Right ventricle myocardium superior (tissue), 1 donor: ENCODE data around the gene KNG1. TPM values are rescaled to one million over a fixed set of nuclear protein-coding genes. Genes with fewer than 3 reads are reported as not detected.
"Not testable (repeated sequence)": the region's sequence is repeated elsewhere in the genome, so short reads cannot be mapped to it uniquely, and the experiment has no call there.

Source experiments
- ATAC-seq: fragments of 200-7000 bp; cut with Tn5 transposase; one replicate; pipeline ENCODE4 v1.9.1; 2020; ENCODE audit warnings: mild to moderate bottlenecking; ENCODE audit not compliant: poor library complexity
- DNase-seq: peaks from one replicate; pipeline ENCODE4 v3.0.0-alpha.2; 2020
- intact Hi-C: fragments of 100-400 bp; cut with DNase I; formaldehyde crosslinking; loops from one replicate; pipeline ENCODE4 v1.11.2; 2022
- long read RNA-seq: library from polyadenylated mRNA; unstranded; transcript quantifications from one replicate; pipeline ENCODE4 v2.0.0, GENCODE V29; 2021
- total RNA-seq: library from RNA; stranded (reverse); fragmentation: NEBNext Ultra II Directional; extraction: Animal tissue kit (Norgen Biotek cat#: 25700); gene quantifications from one replicate; pipeline ENCODE4 v1.2.1, GENCODE V29; 2021
- donor health status: DM: no; HTN: yes; CAD: no; lungs with severe emphysema.

KNG1 gene
- 0.43 TPM for total RNA-seq
- long read RNA-seq: 0 reads

- ATAC-seq: peak; percentile 16
- no peak for DNase-seq
- intact Hi-C loops: no loop called here
Measured at GRCh38 chr3:186717039-186717457, at the start of gene KNG1. Gene KNG1 (plus strand): TSS chr3:186717359. CDS start chr3:186717543, 184 bp downstream.

GRCh38 chr3:186668426-186668825, 48.7 kb upstream of the KNG1 start:
- ATAC-seq (no peak), DNase-seq (no peak)
- intact Hi-C loops: no loop called here

DNA sequence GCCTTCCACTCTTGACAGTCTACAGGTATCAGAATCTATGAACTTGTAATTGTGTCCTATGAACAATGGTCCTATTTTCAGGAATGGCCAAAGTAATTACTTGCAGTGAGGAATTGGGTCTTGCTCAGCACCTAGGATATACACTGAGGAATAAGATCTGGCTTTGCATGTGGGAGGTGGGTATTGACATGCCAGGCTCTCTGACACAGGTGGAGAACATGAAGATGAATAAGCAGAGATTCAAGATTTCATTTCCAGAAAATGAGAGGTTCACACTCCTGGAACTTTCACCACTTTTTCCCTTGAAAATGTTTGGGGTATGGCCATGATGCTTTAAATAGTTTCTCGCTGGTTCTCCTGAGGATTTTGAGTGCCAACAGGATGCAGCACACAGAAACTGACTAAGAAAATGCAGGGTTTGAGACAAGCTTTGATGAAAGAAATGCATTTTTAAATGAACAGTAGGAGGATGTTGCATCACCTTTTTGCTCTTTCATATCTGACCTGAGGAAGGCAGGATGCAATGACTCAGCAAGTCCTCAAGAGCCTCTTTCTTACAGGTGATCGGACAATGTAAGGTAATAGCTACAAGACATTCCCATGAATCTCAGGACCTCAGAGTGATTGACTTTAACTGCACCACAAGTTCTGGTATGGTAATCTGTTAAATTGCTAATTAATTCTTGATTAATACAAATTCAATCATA, 47.6 kb upstream of the KNG1 start:
- ATAC-seq: no peak
- intact Hi-C loops: no loop called here
- no peak for DNase-seq

GRCh38 chr3:186670155-186670554, 47.0 kb upstream of the KNG1 start:
- DNase-seq (no peak), ATAC-seq (no peak)
- intact Hi-C loops: no loop called here

GRCh38 chr3:186671051-186671450, 46.1 kb upstream of the KNG1 start:
- DNase-seq (no peak), ATAC-seq (no peak)
- intact Hi-C loops: no loop called here

GRCh38 chr3:186678604-186679003, 38.6 kb upstream of the KNG1 start:
- DNase-seq (no peak), ATAC-seq (no peak)
- intact Hi-C loops: no loop called here

DNA sequence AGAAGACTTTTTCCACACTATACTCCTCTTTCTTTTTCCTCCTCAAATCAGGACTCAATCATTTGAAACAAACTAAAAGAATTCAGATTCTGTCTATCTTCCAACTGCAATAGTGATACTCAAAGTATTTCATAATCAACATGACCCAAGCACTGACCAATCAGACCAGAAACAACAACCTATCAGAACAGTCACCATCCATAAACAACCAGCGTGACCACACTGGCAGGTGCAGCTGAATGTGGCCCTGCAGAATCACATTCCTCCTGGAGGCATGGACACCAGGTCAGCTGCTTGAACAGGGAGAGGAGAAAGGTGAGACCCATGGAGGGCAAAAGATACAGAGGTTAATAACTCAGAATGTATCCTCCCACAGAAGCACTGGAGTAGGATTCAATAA, 38.0 kb upstream of the KNG1 start:
- DNase-seq (no peak), ATAC-seq (no peak)
- intact Hi-C loops: no loop called here

- ATAC-seq (no peak), DNase-seq (no peak)
- intact Hi-C loops: no loop called here
Measured at GRCh38 chr3:186680869-186681268, 36.3 kb upstream of the KNG1 start.

DNA sequence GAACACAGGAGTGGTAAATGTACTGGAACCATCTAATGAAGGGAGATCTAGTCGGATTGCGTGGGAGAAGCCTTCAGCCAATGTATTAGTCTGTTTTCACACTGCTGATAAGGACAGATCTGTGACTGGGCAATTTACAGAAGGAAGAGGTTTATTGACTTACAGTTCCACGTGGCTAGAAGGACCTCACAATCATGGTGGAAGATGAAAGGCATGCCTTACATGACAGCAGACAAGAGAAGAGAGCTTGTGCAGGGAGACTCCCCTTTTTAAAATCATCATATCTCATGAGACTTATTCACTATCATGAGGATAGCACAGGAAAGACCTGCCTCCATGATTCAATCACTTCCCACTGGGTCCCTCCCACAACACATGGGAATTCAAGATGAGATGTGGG, 34.3 kb upstream of the KNG1 start:
- intact Hi-C loops: no loop called here
- ATAC-seq: no peak
- no peak for DNase-seq

GRCh38 chr3:186683979-186684378, 33.2 kb upstream of the KNG1 start:
- ATAC-seq (no peak), DNase-seq (no peak)
- intact Hi-C loops: no loop called here

DNA sequence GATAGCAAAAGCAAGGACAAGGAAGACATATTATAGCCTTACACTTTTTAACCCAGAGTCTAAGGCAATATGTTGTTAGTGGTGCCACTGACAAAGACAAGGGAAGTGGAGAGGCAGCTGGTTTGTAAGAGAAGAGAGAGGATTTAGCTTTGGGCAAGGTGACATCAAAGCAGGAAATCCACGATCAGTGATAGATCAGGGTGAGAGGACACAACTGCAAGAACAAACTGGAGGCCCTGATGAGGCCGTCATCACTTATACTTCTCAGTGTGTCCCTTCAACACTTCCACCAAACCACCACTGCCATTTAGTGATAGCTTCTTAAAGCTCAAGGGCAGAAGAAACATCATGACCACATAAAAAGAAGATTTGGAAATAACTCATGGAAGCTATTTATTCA, 30.7 kb upstream of the KNG1 start:
- DNase-seq, intact Hi-C loops, ATAC-seq: not testable (repeated sequence)

GRCh38 chr3:186687120-186687651, 30.0 kb upstream of the KNG1 start:
- ATAC-seq (no peak), DNase-seq (no peak)
- intact Hi-C loops: no loop called here

- DNase-seq, intact Hi-C loops, ATAC-seq: not testable (repeated sequence)
Measured at GRCh38 chr3:186690304-186690703, 26.9 kb upstream of the KNG1 start.

GRCh38 chr3:186691676-186692075, 25.5 kb upstream of the KNG1 start:
- intact Hi-C loops: no loop called here
- no peak for DNase-seq

GRCh38 chr3:186693843-186694242, 23.3 kb upstream of the KNG1 start:
- ATAC-seq: no peak
- DNase-seq: no peak
- intact Hi-C loops: no loop called here

More at GRCh38 chr3:186691676-186692075, 25.5 kb upstream of the KNG1 start:
- no peak for ATAC-seq

DNA sequence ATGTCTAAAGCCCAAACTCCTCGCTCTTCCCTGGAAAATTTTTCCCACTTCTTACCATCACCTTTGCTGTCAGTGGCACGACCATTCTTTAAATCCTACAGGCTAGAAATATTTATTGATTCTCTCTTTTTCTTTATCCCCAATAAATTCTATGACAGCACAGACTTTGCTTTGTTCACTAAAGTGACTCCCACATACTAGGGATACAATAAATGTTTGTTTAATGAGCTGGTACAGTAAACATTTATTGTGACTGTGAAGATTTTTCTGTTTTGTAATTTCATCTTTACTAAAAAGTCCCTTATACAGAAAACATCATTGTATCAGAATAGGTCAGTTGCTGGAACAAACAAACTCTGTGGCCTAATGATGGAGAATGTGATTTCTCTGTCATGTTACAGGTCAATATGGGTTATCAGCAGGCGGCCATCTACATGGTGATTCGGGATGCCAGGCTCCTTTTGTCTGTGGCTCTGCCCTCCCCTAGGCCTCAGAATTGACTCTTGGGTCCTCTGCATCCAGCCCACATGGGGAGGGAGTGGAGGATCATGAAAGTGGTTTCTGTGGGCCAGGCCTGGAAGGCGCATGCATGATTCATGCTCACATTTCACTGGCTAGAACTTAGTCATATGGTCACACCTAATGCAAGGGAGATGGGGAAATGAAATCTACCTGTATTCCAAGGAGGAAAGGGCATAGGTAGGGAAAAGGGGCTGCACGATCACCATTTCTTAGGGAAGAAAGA, 22.7 kb upstream of the KNG1 start:
- intact Hi-C loops: no loop called here
- ATAC-seq (no peak), DNase-seq (no peak)

- no peak for ATAC-seq
- no peak for DNase-seq
- intact Hi-C loops: no loop called here
Measured at GRCh38 chr3:186696522-186696921, 20.6 kb upstream of the KNG1 start.

- DNase-seq: no peak
- ATAC-seq: peak; percentile 95
- intact Hi-C loops: no loop called here
Measured at GRCh38 chr3:186697510-186697909, 19.6 kb upstream of the KNG1 start.

DNA sequence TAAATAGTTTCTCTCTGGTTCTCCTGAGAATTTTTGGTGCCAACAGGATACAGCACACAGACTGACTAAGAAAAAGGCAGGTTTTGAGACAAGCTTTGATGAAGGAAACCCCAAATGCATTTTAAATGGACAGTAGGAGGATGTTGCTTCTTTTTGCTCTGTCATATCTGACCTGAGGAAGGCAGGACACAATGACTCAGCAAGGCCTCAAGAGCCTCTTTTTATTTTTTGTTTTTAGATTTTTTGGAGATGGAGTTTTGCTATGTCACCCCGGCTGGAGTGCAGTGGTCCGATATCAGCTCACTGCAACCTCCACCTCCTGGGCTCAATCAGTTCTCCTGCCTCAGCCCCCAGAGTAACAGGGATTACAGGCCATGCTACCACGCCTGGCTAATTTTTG, 16.9 kb upstream of the KNG1 start:
- DNase-seq (no peak), ATAC-seq (no peak)
- intact Hi-C loops: no loop called here

GRCh38 chr3:186702451-186702850, 14.7 kb upstream of the KNG1 start:
- DNase-seq, ATAC-seq, intact Hi-C loops: not testable (repeated sequence)
